ENCODE results near the gene IL1RAPL2. TPM values are rescaled to one million over a fixed set of nuclear protein-coding genes. Genes with fewer than 3 reads are reported as not detected.

Gene IL1RAPL2
- total and polyA plus RNA-seq, 2 donors (not counting 1 experiment from before 2014, with no cell fraction given) = not detected

DNA sequence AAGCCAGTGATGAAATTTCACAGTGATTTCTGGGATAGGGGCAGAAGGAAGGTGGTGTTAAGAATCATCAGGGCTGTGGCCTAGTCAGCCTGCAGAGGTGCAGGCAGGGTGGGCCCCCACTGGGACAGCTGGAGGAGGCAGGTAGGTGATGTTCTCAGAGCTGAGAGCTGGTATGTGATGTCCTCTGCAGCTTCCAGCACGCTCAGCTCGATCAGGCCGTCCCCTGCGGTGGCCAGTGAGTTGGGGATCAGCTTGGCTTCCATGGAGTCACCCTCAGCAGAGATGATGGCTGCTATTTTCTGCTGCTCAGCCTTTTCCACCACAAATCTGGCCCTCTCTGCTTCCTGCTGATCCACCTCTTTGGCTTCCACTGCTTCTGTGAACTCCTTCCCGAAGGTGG is 81.1 kb downstream of the IL1RAPL2 start:
- intact Hi-C loops (cut with micrococcal nuclease) = no loop called here
- WGBS (ENCODE audit: insufficient coverage) = 93% methylated on average over 5 of the region's 5 CpGs
- Histone ChIP-seq H3K4me1 (ENCODE audit: control insufficient read depth in 2 of 2, insufficient read depth in 2 of 2, low read length in 2 of 2) (no peaks in the 10 kb centered on the region), H3K4me3 (ENCODE audit: control extremely low read depth in 1 of 5, extremely low read depth in 1 of 5, insufficient read depth in 1 of 5, low read depth in 2 of 5, low read length in 4 of 5) (no peak overlapping the region), H3K27me3 (replicated peaks in 1 of 4; ENCODE audit: control extremely low read depth in 1 of 4, control insufficient read depth in 3 of 4, insufficient read depth in 4 of 4, low read length in 3 of 4) (no peaks in the 10 kb centered on the region), H3K9ac (ENCODE audit: low read length) (no peak overlapping the region), H3K9me3 (ENCODE audit: control extremely low read depth in 1 of 3, control insufficient read depth in 2 of 3, insufficient read depth in 1 of 3, low read length in 2 of 3) (peaks cover 0 to 2% (median 0%) of the 10 kb centered on the region in 3 donors), H3K79me2 (ENCODE audit: control insufficient read depth, insufficient read depth, low read length) (no peaks in the 10 kb centered on the region), H2AFZ (ENCODE audit: insufficient read depth, low read depth, low read length, poor library complexity, severe bottlenecking) (no peak overlapping the region), H3K36me3 (replicated peaks in 1 of 2; ENCODE audit: control extremely low read depth in 1 of 2, control insufficient read depth in 1 of 2, extremely low read depth in 1 of 2, insufficient read depth in 2 of 2, low read length in 1 of 2) (no peaks in the 10 kb centered on the region), H4K20me1 (ENCODE audit: control insufficient read depth, insufficient read depth, low read length, poor library complexity, severe bottlenecking) (no peaks in the 10 kb centered on the region), H3K4me2 (replicated peaks; ENCODE audit: low read depth, low read length, poor library complexity, severe bottlenecking) (no peak overlapping the region), H3K27ac (ENCODE audit: low read length in 2 of 2) (no peak overlapping the region)
- TF ChIP-seq, protein P1, sequence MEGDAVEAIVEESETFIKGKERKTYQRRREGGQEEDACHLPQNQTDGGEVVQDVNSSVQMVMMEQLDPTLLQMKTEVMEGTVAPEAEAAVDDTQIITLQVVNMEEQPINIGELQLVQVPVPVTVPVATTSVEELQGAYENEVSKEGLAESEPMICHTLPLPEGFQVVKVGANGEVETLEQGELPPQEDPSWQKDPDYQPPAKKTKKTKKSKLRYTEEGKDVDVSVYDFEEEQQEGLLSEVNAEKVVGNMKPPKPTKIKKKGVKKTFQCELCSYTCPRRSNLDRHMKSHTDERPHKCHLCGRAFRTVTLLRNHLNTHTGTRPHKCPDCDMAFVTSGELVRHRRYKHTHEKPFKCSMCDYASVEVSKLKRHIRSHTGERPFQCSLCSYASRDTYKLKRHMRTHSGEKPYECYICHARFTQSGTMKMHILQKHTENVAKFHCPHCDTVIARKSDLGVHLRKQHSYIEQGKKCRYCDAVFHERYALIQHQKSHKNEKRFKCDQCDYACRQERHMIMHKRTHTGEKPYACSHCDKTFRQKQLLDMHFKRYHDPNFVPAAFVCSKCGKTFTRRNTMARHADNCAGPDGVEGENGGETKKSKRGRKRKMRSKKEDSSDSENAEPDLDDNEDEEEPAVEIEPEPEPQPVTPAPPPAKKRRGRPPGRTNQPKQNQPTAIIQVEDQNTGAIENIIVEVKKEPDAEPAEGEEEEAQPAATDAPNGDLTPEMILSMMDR (IDR thresholded peaks at IDR 0.05) = no peak
- no peak for TF ChIP-seq EZH2 (IDR thresholded peaks at IDR 0.05; ENCODE audit: borderline replicate concordance, insufficient read depth, low read depth, low read length, poor library complexity, severe bottlenecking)
- DNase-seq (no peak), ATAC-seq (ENCODE audit: low read depth) (no peak)
- Mint-ChIP-seq H3K4me1 (no peaks in the 10 kb centered on the region), H3K4me3 (no peak overlapping the region), H3K9me3 (ENCODE audit: insufficient read depth) (no peaks in the 10 kb centered on the region), H3K27ac (no peak overlapping the region), H3K27me3 (no peaks in the 10 kb centered on the region)
- POLR2A ChIA-PET = no interaction called here
- CTCF ChIA-PET = no interaction called here

DNA sequence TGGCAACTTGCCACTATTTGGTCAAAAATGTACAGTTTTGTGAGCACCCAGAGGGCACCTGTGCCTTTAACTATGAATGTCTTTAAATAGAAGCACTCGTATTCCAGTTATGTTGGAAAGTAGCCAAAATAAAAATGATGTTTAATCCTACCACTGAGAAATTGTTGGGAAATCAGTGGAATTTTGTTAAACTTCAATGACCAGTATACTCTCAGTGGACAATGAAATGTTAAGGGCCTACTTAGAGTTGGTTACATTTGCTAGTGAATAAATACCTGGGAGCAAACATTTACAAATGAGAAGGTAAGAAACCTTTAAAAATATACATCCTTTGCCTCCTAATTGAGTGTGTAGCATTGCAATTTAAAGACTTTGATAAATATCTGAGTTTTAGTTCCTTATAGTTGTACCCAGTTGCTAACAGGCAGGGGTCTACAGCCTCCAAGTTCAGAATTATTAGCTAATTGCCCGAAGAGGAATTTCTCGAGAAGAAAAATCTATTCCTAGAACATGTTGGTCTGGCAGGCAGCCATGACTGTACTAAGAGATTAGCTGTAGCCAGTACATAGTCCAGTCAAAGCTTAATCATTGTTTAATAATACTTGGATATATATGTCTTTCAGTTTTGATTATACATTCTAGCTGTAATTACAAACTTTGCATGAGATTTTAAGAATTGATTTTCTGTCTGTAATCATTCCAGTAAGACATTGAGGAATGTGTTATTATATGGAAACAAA is 93.2 kb downstream of the IL1RAPL2 start:
- H3K27ac Mint-ChIP-seq = no peak overlapping the region
- WGBS (ENCODE audit: insufficient coverage) = no CpG with 5 or more reads among the region's 3 CpGs
- H3K4me2 ChIP-seq (replicated peaks; ENCODE audit: low read depth, low read length, poor library complexity, severe bottlenecking) = no peak overlapping the region

More for the DNA sequence above, 93.2 kb downstream of the IL1RAPL2 start:
- Histone ChIP-seq H4K20me1 (ENCODE audit: control insufficient read depth, insufficient read depth, low read length, poor library complexity, severe bottlenecking) (no peaks in the 10 kb centered on the region), H3K79me2 (ENCODE audit: control insufficient read depth, insufficient read depth, low read length) (no peaks in the 10 kb centered on the region), H3K27ac (ENCODE audit: low read length in 2 of 2) (no peak overlapping the region), H3K9me3 (ENCODE audit: control extremely low read depth in 1 of 3, control insufficient read depth in 2 of 3, insufficient read depth in 1 of 3, low read length in 2 of 3) (no peaks in the 10 kb centered on the region), H3K4me3 (ENCODE audit: control extremely low read depth in 1 of 5, extremely low read depth in 1 of 5, insufficient read depth in 1 of 5, low read depth in 2 of 5, low read length in 4 of 5) (no peak overlapping the region), H2AFZ (ENCODE audit: insufficient read depth, low read depth, low read length, poor library complexity, severe bottlenecking) (no peak overlapping the region), H3K4me1 (ENCODE audit: control insufficient read depth in 2 of 2, insufficient read depth in 2 of 2, low read length in 2 of 2) (no peaks in the 10 kb centered on the region), H3K9ac (ENCODE audit: low read length) (no peak overlapping the region), H3K27me3 (replicated peaks in 1 of 4; ENCODE audit: control extremely low read depth in 1 of 4, control insufficient read depth in 3 of 4, insufficient read depth in 4 of 4, low read length in 3 of 4) (no peaks in the 10 kb centered on the region), H3K36me3 (replicated peaks in 1 of 2; ENCODE audit: control extremely low read depth in 1 of 2, control insufficient read depth in 1 of 2, extremely low read depth in 1 of 2, insufficient read depth in 2 of 2, low read length in 1 of 2) (no peaks in the 10 kb centered on the region)
- Mint-ChIP-seq H3K27me3 (no peaks in the 10 kb centered on the region), H3K9me3 (ENCODE audit: insufficient read depth) (no peaks in the 10 kb centered on the region), H3K4me3 (no peak overlapping the region), H3K4me1 (no peaks in the 10 kb centered on the region)
- ATAC-seq (ENCODE audit: low read depth) (no peak), DNase-seq (no peak)
- TF ChIP-seq, protein P1 (IDR thresholded peaks at IDR 0.05) = no peak
- TF ChIP-seq EZH2 (IDR thresholded peaks at IDR 0.05; ENCODE audit: borderline replicate concordance, insufficient read depth, low read depth, low read length, poor library complexity, severe bottlenecking) = no peak
- ChIA-PET POLR2A (no interaction called here), CTCF (no interaction called here)
- intact Hi-C loops (cut with micrococcal nuclease) = no loop called here

All from B cell (primary cell).